SK-N-SH (cell line): ENCODE measurements around the gene SMARCD3. TPM values are rescaled to one million over a fixed set of nuclear protein-coding genes. Genes with fewer than 3 reads are reported as not detected.

Source experiments
- CTCF ChIA-PET: fragments of 300-600, 350-600 bp; formaldehyde crosslinking; extraction: SDS; loops from one replicate; lab custom pipeline; 2021; lab: Yijun Ruan, JAX
- POLR2A ChIA-PET: fragments of 350-600 bp; sonication (Branson Sonifier 250); formaldehyde crosslinking; extraction: SDS; loops from one replicate; lab custom pipeline; 2020; ENCODE audit warnings: antibody characterized with exemption, inconsistent platforms; lab: Yijun Ruan, JAX
- DNase-seq: peaks from one replicate; pipeline ENCODE4 v3.0.0; 2012
- H2AFZ ChIP-seq: fragments of 200-600 bp; sonication (generic); 2 replicates; pipeline ENCODE4 v1.8.1; 2016; ENCODE audit warnings: antibody characterized with exemption, mild to moderate bottlenecking, low read depth
- H3F3A ChIP-seq: fragments of 200-600 bp; sonication (generic); replicated peaks from 2 replicates; pipeline ENCODE3; 2016; ENCODE audit warnings: antibody characterized with exemption, mild to moderate bottlenecking; ENCODE audit not compliant: insufficient read depth
- H3K27ac ChIP-seq, 2 experiments: fragments of 200-500 bp in 1 of 2; fragments of 200-600 bp in 1 of 2; sonication (Bioruptor generic) in 1 of 2; sonication (generic), shearing (Covaris generic) in 1 of 2; 2 replicates each; pipeline versions ENCODE4 v1.5.1 to v1.6.1; 2014 to 2016; ENCODE audit warnings: low read depth in 2 of 2, inconsistent platforms in 1 of 2, low read length in 1 of 2, mild to moderate bottlenecking in 1 of 2, mixed read lengths in 1 of 2
- H3K27me3 ChIP-seq: fragments of 200-600 bp; sonication (generic), shearing (Covaris generic); 2 replicates; pipeline ENCODE4 v1.6.1; 2016; ENCODE audit warnings: mixed run types; ENCODE audit not compliant: insufficient read depth
- H3K36me3 ChIP-seq, 2 experiments: fragments of 200-500 bp in 1 of 2; fragments of 200-600 bp in 1 of 2; sonication (Bioruptor generic) in 1 of 2; sonication (generic) in 1 of 2; replicated peaks in 1 of 2; 2 replicates each; pipeline versions ENCODE3 to v1.5.1; 2014 to 2016; ENCODE audit warnings: low read length in 1 of 2, mild to moderate bottlenecking in 1 of 2; ENCODE audit not compliant: insufficient read depth in 2 of 2, control insufficient read depth in 1 of 2
- H3K4me1 ChIP-seq, 2 experiments: fragments of 200-500 bp in 1 of 2; fragments of 200-600 bp in 1 of 2; sonication (Bioruptor generic) in 1 of 2; sonication (generic), shearing (Covaris generic) in 1 of 2; 2 replicates each; pipeline versions ENCODE4 v1.5.1 to v1.6.1; 2014 to 2016; ENCODE audit warnings: low read depth in 1 of 2, low read length in 1 of 2, mixed run types in 1 of 2; ENCODE audit not compliant: insufficient read depth in 2 of 2, control insufficient read depth in 1 of 2
- H3K4me2 ChIP-seq: fragments of 200-600 bp; sonication (generic), shearing (Covaris generic); 2 replicates; pipeline ENCODE4 v1.6.1; 2017; ENCODE audit warnings: mixed run types
- H3K4me3 ChIP-seq, 2 experiments: fragments of 200-500 bp in 1 of 2; fragments of 200-600 bp in 1 of 2; sonication (Bioruptor generic) in 1 of 2; sonication (generic), shearing (Covaris generic) in 1 of 2; 2 replicates each; pipeline versions ENCODE4 v1.5.1 to v1.8.1; 2014 to 2016; ENCODE audit warnings: low read depth in 2 of 2, inconsistent platforms in 1 of 2, low read length in 1 of 2, mild to moderate bottlenecking in 1 of 2, mixed read lengths in 1 of 2, moderate library complexity in 1 of 2
- H3K79me2 ChIP-seq: fragments of 200-600 bp; sonication (generic); 2 replicates; pipeline ENCODE4 v1.8.1; 2017; ENCODE audit warnings: mild to moderate bottlenecking; ENCODE audit not compliant: insufficient read depth
- H3K9ac ChIP-seq: fragments of 200-600 bp; sonication (generic); 2 replicates; pipeline ENCODE4 v1.6.1; 2017; ENCODE audit warnings: mixed run types
- H3K9me2 ChIP-seq: fragments of 200-600 bp; sonication (generic); 2 replicates; pipeline ENCODE4 v1.6.1; 2017; ENCODE audit warnings: mixed run types
- H3K9me3 ChIP-seq: fragments of 200-600 bp; sonication (generic); 2 replicates; pipeline ENCODE4 v1.6.1; 2017; ENCODE audit warnings: mixed run types, mild to moderate bottlenecking, moderate library complexity
- H4K20me1 ChIP-seq: fragments of 200-600 bp; sonication (generic); 2 replicates; pipeline ENCODE4 v1.6.1; 2017; ENCODE audit warnings: mild to moderate bottlenecking, mixed run types; ENCODE audit not compliant: insufficient read depth
- FOXM1 ChIP-seq: IDR thresholded peaks from 2 replicates; pipeline ENCODE4 v1.4.0; 2012; ENCODE audit warnings: low read depth, mild to moderate bottlenecking
- GABPA ChIP-seq: IDR thresholded peaks from 2 replicates; pipeline ENCODE4 v1.4.0; 2012; ENCODE audit warnings: low read depth, mild to moderate bottlenecking
- GATA2 ChIP-seq: sonication (generic); formaldehyde crosslinking; IDR thresholded peaks from 2 replicates; pipeline ENCODE4 v1.5.0; 2020; ENCODE audit warnings: mild to moderate bottlenecking, missing genetic modification reagents
- IRF3 ChIP-seq: fragments of 150-350 bp; IDR thresholded peaks from 2 replicates; pipeline ENCODE4 v1.6.1; 2016; ENCODE audit warnings: mild to moderate bottlenecking, low read depth, low read length
- NFIC ChIP-seq: IDR thresholded peaks from 2 replicates; pipeline ENCODE4 v1.4.0; 2012; ENCODE audit warnings: borderline replicate concordance
- NRF1 ChIP-seq: IDR thresholded peaks from 2 replicates; pipeline ENCODE4 v1.6.1; 2012; ENCODE audit warnings: low read depth, mild to moderate bottlenecking, low read length
- POLR2AphosphoS5 ChIP-seq: IDR thresholded peaks from 2 replicates; pipeline ENCODE4 v1.6.1; 2012; ENCODE audit warnings: low read depth, low read length
- RAD21 ChIP-seq: IDR thresholded peaks from 2 replicates; pipeline ENCODE4 v1.6.1; 2012; ENCODE audit warnings: mild to moderate bottlenecking, low read length
- RXRA ChIP-seq: IDR thresholded peaks from 2 replicates; pipeline ENCODE4 v1.4.0; 2012; ENCODE audit warnings: low read depth, mild to moderate bottlenecking, borderline replicate concordance
- SIN3A ChIP-seq: IDR thresholded peaks from 2 replicates; pipeline ENCODE4 v1.6.1; 2012; ENCODE audit warnings: low read depth, mild to moderate bottlenecking, low read length, moderate library complexity, borderline replicate concordance
- SMC3 ChIP-seq: IDR thresholded peaks from 2 replicates; pipeline ENCODE4 v1.6.1; 2012; ENCODE audit warnings: low read depth, low read length, improper control_type of control experiment
- USF2 ChIP-seq: fragments of 150-350 bp; IDR thresholded peaks from 2 replicates; pipeline ENCODE4 v1.6.1; 2017; ENCODE audit warnings: antibody characterized with exemption, low read length, low read depth, borderline replicate concordance
- WGBS: methylation state at CpG from one replicate; pipeline ENCODE4 v1.1.6; 2017; ENCODE audit warnings: low lambda C conversion rate; 5-methylcytosine and 5-hydroxymethylcytosine counted together
- polyA plus RNA-seq, 3 experiments: library from polyadenylated mRNA; depleted of rRNA; stranded (reverse); fragments of >200 nt; gene quantifications; 2 replicates each; pipeline ENCODE4 v1.2.3, GENCODE V29; 2012
- TF ChIP-seq, protein P1 (sequence below): IDR thresholded peaks from 2 replicates; pipeline ENCODE4 v1.4.0; 2012; ENCODE audit warnings: low read depth, borderline replicate concordance
- TF ChIP-seq, protein P2 (sequence below): IDR thresholded peaks from 2 replicates; pipeline ENCODE4 v1.4.0; 2012; ENCODE audit warnings: low read depth

Gene SMARCD3
- polyA plus RNA-seq, 1 of the 3 experiments (the other 2 are of a cell fraction): 62.8 TPM

- H4K20me1 ChIP-seq: no peaks in the 10 kb centered on the region
- peaks cover 14% of the 10 kb centered on the region; the same call in 1 of the 2 replicates for H3K27me3 ChIP-seq
- H3K27ac ChIP-seq: no peak overlapping the region
- no peak overlapping the region for H3K4me2 ChIP-seq
- no peaks in the 10 kb centered on the region for H3F3A ChIP-seq
- no peak for DNase-seq
- no peaks in the 10 kb centered on the region for H3K9me2 ChIP-seq
- H3K4me1 ChIP-seq: peaks cover 0 to 12% of the 10 kb centered on the region in 2 experiments; a peak in 1 of 4 replicates
- H3K79me2 ChIP-seq: no peaks in the 10 kb centered on the region
- no peaks in the 10 kb centered on the region for H3K36me3 ChIP-seq
- ChIA-PET CTCF (interaction anchor here (1.4 to 2.8 kb wide), 3 partner anchors 22 to 36 kb away, joined by 3 to 11 read pairs (median 5); no protein-coding TSS in a partner anchor), POLR2A (no interaction called here)
- H2AFZ ChIP-seq: no peak overlapping the region
- no peak overlapping the region for H3K4me3 ChIP-seq
- H3K9ac ChIP-seq: no peak overlapping the region
- 68% methylated on average over 9 of the region's 9 CpGs for WGBS
- TF ChIP-seq NRF1 (0 out of 2 replicates have a peak, but pooled peaks have one; percentile 7), NFIC (no peak)
- no peaks in the 10 kb centered on the region for H3K9me3 ChIP-seq
These were observed 32.0 kb upstream of the SMARCD3 start for GRCh38 chr7:151280388-151281019.

DNA sequence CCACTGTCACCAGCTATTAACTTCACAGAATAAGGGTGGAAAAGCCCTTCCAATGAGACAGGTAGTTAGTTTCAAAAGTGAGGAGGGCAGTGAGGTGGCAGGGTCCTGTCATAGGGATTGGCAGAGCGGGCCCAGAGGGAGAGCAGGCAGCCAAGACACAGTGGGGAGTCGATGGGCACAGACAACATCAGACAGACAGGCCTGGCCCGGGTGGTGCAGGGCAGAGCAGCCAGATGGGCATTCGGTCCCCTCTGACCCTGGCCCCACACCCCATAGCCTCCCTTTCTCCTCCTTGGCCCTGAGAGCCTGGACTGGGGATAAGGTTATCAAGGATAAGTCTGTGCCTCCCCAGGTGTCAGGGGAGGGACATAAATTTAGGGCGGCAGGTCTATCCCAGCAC is 31.4 kb upstream of the SMARCD3 start:
- H3K9me2 ChIP-seq: no peaks in the 10 kb centered on the region
- WGBS: 36% methylated on average over 1 of the region's 5 CpGs
- H2AFZ ChIP-seq: no peak overlapping the region
- no peaks in the 10 kb centered on the region for H3K9me3 ChIP-seq
- TF ChIP-seq POLR2AphosphoS5 (no peak), SIN3A (no peak), RXRA (no peak), USF2 (no peak), FOXM1 (no peak), GABPA (no peak), RAD21 (no peak), GATA2 (CRISPR knock-in tag) (no peak), IRF3 (no peak), SMC3 (no peak)
- TF ChIP-seq, protein P1, sequence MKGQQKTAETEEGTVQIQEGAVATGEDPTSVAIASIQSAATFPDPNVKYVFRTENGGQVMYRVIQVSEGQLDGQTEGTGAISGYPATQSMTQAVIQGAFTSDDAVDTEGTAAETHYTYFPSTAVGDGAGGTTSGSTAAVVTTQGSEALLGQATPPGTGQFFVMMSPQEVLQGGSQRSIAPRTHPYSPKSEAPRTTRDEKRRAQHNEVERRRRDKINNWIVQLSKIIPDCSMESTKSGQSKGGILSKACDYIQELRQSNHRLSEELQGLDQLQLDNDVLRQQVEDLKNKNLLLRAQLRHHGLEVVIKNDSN: no peak
- TF ChIP-seq, protein P2, sequence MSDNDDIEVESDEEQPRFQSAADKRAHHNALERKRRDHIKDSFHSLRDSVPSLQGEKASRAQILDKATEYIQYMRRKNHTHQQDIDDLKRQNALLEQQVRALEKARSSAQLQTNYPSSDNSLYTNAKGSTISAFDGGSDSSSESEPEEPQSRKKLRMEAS: no peak
- ChIA-PET CTCF (interaction anchor here (1.0 to 2.8 kb wide), 5 partner anchors 18 to 36 kb away, joined by 3 to 11 read pairs (median 3); no protein-coding TSS in a partner anchor), POLR2A (no interaction called here)
- H4K20me1 ChIP-seq: no peaks in the 10 kb centered on the region
- H3K9ac ChIP-seq: no peak overlapping the region
- peaks cover 14% of the 10 kb centered on the region; the same call in 1 of the 2 replicates for H3K27me3 ChIP-seq
- H3K4me2 ChIP-seq: no peak overlapping the region
- H3K27ac ChIP-seq: no peak overlapping the region
- H3F3A ChIP-seq: no peaks in the 10 kb centered on the region
- H3K4me3 ChIP-seq: no peak overlapping the region
- no peak for DNase-seq
- H3K4me1 ChIP-seq: peaks cover 0 to 12% of the 10 kb centered on the region in 2 experiments; a peak in 1 of 4 replicates
- H3K36me3 ChIP-seq: no peaks in the 10 kb centered on the region
- H3K79me2 ChIP-seq: no peaks in the 10 kb centered on the region
